ENCODE measurements around the gene RSAD1.

The RSAD1 gene

DNA sequence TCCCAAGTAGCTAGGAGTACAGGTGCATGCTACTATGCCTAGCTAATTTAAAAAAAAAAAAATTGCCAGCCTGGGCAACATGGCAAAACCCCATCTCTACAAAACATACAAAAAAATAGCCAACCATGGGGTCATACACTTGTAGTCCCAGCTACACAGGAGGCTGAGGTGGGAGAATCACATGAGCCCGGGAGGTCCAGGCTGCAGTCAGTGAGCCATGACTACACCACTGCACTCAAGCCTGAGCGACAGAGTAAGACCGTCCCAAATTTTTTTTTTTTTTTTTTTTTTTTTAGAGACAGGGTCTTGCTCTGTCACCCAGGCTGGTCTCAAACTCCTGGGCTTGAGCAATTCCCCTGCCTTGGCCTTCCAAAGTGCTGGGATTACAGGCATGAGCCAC lies 24.8 kb upstream of the RSAD1 start (continued):
- TF ChIP-seq, protein P1, sequence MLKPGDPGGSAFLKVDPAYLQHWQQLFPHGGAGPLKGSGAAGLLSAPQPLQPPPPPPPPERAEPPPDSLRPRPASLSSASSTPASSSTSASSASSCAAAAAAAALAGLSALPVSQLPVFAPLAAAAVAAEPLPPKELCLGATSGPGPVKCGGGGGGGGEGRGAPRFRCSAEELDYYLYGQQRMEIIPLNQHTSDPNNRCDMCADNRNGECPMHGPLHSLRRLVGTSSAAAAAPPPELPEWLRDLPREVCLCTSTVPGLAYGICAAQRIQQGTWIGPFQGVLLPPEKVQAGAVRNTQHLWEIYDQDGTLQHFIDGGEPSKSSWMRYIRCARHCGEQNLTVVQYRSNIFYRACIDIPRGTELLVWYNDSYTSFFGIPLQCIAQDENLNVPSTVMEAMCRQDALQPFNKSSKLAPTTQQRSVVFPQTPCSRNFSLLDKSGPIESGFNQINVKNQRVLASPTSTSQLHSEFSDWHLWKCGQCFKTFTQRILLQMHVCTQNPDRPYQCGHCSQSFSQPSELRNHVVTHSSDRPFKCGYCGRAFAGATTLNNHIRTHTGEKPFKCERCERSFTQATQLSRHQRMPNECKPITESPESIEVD (tag by site-specific recombination; IDR thresholded peaks at IDR 0.05), result no peak
- TF ChIP-seq, protein P2, sequence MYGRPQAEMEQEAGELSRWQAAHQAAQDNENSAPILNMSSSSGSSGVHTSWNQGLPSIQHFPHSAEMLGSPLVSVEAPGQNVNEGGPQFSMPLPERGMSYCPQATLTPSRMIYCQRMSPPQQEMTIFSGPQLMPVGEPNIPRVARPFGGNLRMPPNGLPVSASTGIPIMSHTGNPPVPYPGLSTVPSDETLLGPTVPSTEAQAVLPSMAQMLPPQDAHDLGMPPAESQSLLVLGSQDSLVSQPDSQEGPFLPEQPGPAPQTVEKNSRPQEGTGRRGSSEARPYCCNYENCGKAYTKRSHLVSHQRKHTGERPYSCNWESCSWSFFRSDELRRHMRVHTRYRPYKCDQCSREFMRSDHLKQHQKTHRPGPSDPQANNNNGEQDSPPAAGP (tag by site-specific recombination; IDR thresholded peaks at IDR 0.05), result no peak
- TF ChIP-seq ZNF521 (tag by site-specific recombination; IDR thresholded peaks at IDR 0.05), result no peak
- no peak for TF ChIP-seq ZNF366 (tag by site-specific recombination; conservative IDR thresholded peaks at IDR 0.05)
- no peak for TF ChIP-seq ZNF239 (tag by site-specific recombination; IDR thresholded peaks at IDR 0.05)

DNA sequence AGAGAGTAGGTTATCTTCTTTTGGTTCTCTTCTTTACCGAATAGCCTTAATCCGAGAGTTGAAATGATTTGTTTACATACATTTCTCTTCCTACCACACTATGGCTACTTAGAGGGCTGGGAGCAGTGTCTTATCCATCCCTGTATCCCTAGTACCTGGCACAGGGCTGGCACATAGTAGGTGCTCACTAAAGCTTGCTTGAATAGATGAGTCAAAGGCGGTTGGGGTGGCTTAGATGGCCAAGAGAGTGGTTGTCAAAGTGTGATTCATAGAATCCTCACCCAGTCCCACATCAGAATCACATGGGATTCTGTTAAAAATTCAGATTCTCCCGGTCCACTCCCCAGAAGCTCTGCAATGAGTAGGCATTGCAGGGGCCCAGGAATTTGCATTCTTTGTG lies 21.0 kb upstream of the RSAD1 start:
- ChIA-PET CTCF (interaction anchor here (0.6 to 5.1 kb wide), 5 partner anchors 21 to 95 kb away, joined by 3 to 29 read pairs (median 3); partner anchors contain the start of genes LRRC59 and RSAD1), POLR2A (interaction anchor here (1.0 kb wide), 1 partner anchor 14 kb away, joined by 5 read pairs; no protein-coding TSS in a partner anchor)
- H3K9me3 ChIP-seq (ENCODE audit: control insufficient read depth, insufficient read depth, low read depth, low read length), result no peaks in the 10 kb centered on the region
- TF ChIP-seq ZNF174 (tag by site-specific recombination; IDR thresholded peaks at IDR 0.05) (no peak), ZBTB20 (tag by site-specific recombination; IDR thresholded peaks at IDR 0.05) (0 out of 2 replicates have a peak, but pooled peaks have one; percentile 35)
- peaks cover 17% of the 10 kb centered on the region for H3K4me1 ChIP-seq (ENCODE audit: control insufficient read depth, insufficient read depth, low read length)
- no peak overlapping the region for H3K4me3 ChIP-seq (ENCODE audit: low read depth, low read length)
- H3K27ac ChIP-seq (ENCODE audit: extremely low read depth, low read depth, low read length), result no peak overlapping the region
- peaks cover 0 to 21% of the 10 kb centered on the region in 2 experiments; a peak in 1 of 3 replicates for H3K36me3 ChIP-seq (ENCODE audit: control insufficient read depth in 2 of 2, insufficient read depth in 1 of 2, low read length in 2 of 2)

DNA sequence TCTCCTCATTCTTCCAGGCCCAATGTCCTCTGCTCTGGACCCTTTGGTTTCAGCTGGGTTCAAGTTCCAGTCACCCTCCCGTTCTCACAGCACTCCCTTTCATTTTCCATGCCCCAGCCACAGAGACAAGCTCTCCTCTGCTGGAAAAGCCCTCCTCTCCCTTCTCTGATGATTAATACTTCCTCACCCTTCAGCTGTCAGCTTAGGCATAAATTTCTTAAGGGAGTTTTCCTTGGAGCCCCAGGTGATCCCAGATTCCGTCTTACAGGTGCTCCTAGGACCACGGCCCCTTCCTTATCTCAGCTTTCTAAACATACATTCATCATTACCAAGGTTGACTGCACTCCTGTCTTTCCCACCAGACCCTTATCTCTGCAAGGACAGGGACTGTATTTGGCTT lies 20.4 kb upstream of the RSAD1 start:
- peaks cover 17% of the 10 kb centered on the region for H3K4me1 ChIP-seq (ENCODE audit: control insufficient read depth, insufficient read depth, low read length)
- no peak overlapping the region for H3K4me3 ChIP-seq (ENCODE audit: low read depth, low read length)
- H3K9me3 ChIP-seq (ENCODE audit: control insufficient read depth, insufficient read depth, low read depth, low read length), result no peaks in the 10 kb centered on the region
- peak overlapping the region; percentile 1; the same call in 1 of the 2 replicates for H3K27ac ChIP-seq (ENCODE audit: extremely low read depth, low read depth, low read length)
- peaks cover 0 to 27% of the 10 kb centered on the region in 2 experiments; a peak in 1 of 3 replicates for H3K36me3 ChIP-seq (ENCODE audit: control insufficient read depth in 2 of 2, insufficient read depth in 1 of 2, low read length in 2 of 2)
- POLR2A ChIA-PET, result interaction anchor here (1.0 to 1.7 kb wide), 3 partner anchors 13 to 61 kb away, joined by 4 to 5 read pairs (median 5); partner anchors contain the start of genes ACSF2 and LRRC59
- CTCF ChIA-PET, result interaction anchor here (0.6 to 5.1 kb wide), 5 partner anchors 15 to 96 kb away, joined by 3 to 29 read pairs (median 6); partner anchors contain the start of genes LRRC59 and RSAD1
- no peak for TF ChIP-seq ZNF664 (tag by site-specific recombination; IDR thresholded peaks at IDR 0.05)
- TF ChIP-seq, protein P3, sequence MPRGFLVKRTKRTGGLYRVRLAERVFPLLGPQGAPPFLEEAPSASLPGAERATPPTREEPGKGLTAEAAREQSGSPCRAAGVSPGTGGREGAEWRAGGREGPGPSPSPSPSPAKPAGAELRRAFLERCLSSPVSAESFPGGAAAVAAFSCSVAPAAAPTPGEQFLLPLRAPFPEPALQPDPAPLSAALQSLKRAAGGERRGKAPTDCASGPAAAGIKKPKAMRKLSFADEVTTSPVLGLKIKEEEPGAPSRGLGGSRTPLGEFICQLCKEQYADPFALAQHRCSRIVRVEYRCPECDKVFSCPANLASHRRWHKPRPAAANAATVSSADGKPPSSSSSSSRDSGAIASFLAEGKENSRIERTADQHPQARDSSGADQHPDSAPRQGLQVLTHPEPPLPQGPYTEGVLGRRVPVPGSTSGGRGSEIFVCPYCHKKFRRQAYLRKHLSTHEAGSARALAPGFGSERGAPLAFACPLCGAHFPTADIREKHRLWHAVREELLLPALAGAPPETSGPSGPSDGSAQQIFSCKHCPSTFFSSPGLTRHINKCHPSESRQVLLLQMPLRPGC (tag by site-specific recombination; IDR thresholded peaks at IDR 0.05), result no peak
- no peak for TF ChIP-seq GLI2 (tag by site-specific recombination; IDR thresholded peaks at IDR 0.05; ENCODE audit: borderline replicate concordance, low read depth)
- TF ChIP-seq, protein P4, sequence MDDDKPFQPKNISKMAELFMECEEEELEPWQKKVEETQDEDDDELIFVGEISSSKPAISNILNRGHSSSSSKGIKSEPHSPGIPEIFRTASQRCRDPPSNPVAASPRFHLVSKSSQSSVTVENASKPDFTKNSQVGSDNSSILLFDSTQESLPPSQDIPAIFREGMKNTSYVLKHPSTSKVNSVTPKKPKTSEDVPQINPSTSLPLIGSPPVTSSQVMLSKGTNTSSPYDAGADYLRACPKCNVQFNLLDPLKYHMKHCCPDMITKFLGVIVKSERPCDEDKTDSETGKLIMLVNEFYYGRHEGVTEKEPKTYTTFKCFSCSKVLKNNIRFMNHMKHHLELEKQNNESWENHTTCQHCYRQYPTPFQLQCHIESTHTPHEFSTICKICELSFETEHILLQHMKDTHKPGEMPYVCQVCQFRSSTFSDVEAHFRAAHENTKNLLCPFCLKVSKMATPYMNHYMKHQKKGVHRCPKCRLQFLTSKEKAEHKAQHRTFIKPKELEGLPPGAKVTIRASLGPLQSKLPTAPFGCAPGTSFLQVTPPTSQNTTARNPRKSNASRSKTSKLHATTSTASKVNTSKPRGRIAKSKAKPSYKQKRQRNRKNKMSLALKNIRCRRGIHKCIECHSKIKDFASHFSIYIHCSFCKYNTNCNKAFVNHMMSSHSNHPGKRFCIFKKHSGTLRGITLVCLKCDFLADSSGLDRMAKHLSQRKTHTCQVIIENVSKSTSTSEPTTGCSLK (tag by site-specific recombination; IDR thresholded peaks at IDR 0.05), result no peak
- no peak for TF ChIP-seq ZNF473 (tag by site-specific recombination; IDR thresholded peaks at IDR 0.05)
- TF ChIP-seq ZNF221 (tag by site-specific recombination; IDR thresholded peaks at IDR 0.05; ENCODE audit: borderline replicate concordance), result no peak
- no peak for TF ChIP-seq OVOL3 (tag by site-specific recombination; IDR thresholded peaks at IDR 0.05)
- no peak for TF ChIP-seq ZNF311 (tag by site-specific recombination; IDR thresholded peaks at IDR 0.05; ENCODE audit: borderline replicate concordance)
- TF ChIP-seq, protein P2 (tag by site-specific recombination; IDR thresholded peaks at IDR 0.05), result no peak
- TF ChIP-seq ZBTB7A (tag by site-specific recombination; IDR thresholded peaks at IDR 0.05; ENCODE audit: low read depth), result no peak
- TF ChIP-seq, protein P5, sequence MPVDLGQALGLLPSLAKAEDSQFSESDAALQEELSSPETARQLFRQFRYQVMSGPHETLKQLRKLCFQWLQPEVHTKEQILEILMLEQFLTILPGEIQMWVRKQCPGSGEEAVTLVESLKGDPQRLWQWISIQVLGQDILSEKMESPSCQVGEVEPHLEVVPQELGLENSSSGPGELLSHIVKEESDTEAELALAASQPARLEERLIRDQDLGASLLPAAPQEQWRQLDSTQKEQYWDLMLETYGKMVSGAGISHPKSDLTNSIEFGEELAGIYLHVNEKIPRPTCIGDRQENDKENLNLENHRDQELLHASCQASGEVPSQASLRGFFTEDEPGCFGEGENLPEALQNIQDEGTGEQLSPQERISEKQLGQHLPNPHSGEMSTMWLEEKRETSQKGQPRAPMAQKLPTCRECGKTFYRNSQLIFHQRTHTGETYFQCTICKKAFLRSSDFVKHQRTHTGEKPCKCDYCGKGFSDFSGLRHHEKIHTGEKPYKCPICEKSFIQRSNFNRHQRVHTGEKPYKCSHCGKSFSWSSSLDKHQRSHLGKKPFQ (tag by site-specific recombination; IDR thresholded peaks at IDR 0.05), result no peak
